Suprapubic skin (tissue), 4 donors: ENCODE results near the gene DCAF15. TPM values are rescaled to one million over a fixed set of nuclear protein-coding genes. Genes with fewer than 3 reads are reported as not detected.
"Not testable (repeated sequence)": the region's sequence is repeated elsewhere in the genome, so short reads cannot be mapped to it uniquely, and the experiment has no call there.

Experiments used
- DNase-seq, 2 donors: peaks; one replicate each; pipeline ENCODE4 v3.0.0-alpha.2; 2019; ENCODE audit warnings: low spot score in 2 of 2
- H3K27ac ChIP-seq: fragments of 200-600 bp; sonication (generic); one replicate; pipeline ENCODE4 v1.5.1; 2019
- H3K27me3 ChIP-seq: fragments of 200-600 bp; sonication (generic); one replicate; pipeline ENCODE4 v1.5.1; 2019
- H3K36me3 ChIP-seq: fragments of 200-600 bp; sonication (generic); one replicate; pipeline ENCODE4 v1.5.1; 2019
- H3K4me1 ChIP-seq: fragments of 200-600 bp; sonication (generic); one replicate; pipeline ENCODE4 v1.5.1; 2019
- H3K4me3 ChIP-seq: fragments of 200-600 bp; sonication (generic); one replicate; pipeline ENCODE4 v1.5.1; 2019; ENCODE audit warnings: mild to moderate bottlenecking
- H3K9me3 ChIP-seq: fragments of 200-600 bp; sonication (generic); one replicate; pipeline ENCODE4 v1.5.1; 2019
- CTCF ChIP-seq, 2 donors: fragments of 200-600 bp in 1 of 2; fragments of 450-650 bp in 1 of 2; sonication (generic) in 1 of 2; IDR thresholded peaks; one replicate each; pipeline ENCODE4 v1.5.1; 2016 to 2019; ENCODE audit warnings: antibody characterized with exemption in 2 of 2, mild to moderate bottlenecking in 1 of 2, moderate library complexity in 1 of 2
- EP300 ChIP-seq: sonication (generic); formaldehyde crosslinking; IDR thresholded peaks from one replicate; pipeline ENCODE4 v1.6.1; 2017; ENCODE audit warnings: antibody characterized with exemption
- POLR2A ChIP-seq, 2 donors: fragments of 450-650 bp; IDR thresholded peaks; one replicate each; pipeline ENCODE4 v1.6.1; 2017; ENCODE audit warnings: antibody characterized with exemption in 2 of 2, mild to moderate bottlenecking in 2 of 2, moderate library complexity in 2 of 2
- POLR2AphosphoS5 ChIP-seq, 3 donors: sonication (generic); formaldehyde crosslinking; IDR thresholded peaks; one replicate each; pipeline ENCODE4 v1.6.1; 2017; ENCODE audit warnings: antibody characterized with exemption in 3 of 3
- WGBS: methylation state at CpG from one replicate; pipeline ENCODE4 v1.1.5; 2018; 5-methylcytosine and 5-hydroxymethylcytosine counted together
- total RNA-seq, 4 donors: library from RNA; depleted of rRNA; stranded (reverse); fragments of >200 nt; gene quantifications; one replicate each; pipeline ENCODE4 v1.1.0, GENCODE V29; 2016

The DCAF15 gene
- total RNA-seq, 4 donors from 2014 or later: 38.3 to 52.3 (median 46.2) TPM

GRCh38 chr19:13918726-13919411 lies 33.4 kb upstream of the DCAF15 start:
- no peak for DNase-seq
- no peaks in the 10 kb centered on the region for H3K27me3 ChIP-seq
- TF ChIP-seq EP300: no peak
- TF ChIP-seq POLR2AphosphoS5 (IDR thresholded peaks at IDR 0.05): no peak
- no peak for TF ChIP-seq POLR2A (IDR thresholded peaks at IDR 0.05)
- TF ChIP-seq CTCF (IDR thresholded peaks at IDR 0.05): no peak
- no peak overlapping the region for H3K4me3 ChIP-seq
- H3K4me1 ChIP-seq: no peaks in the 10 kb centered on the region
- no peaks in the 10 kb centered on the region for H3K9me3 ChIP-seq
- no peak overlapping the region for H3K27ac ChIP-seq
- H3K36me3 ChIP-seq: peaks cover 88% of the 10 kb centered on the region
- 87% methylated on average over 9 of the region's 34 CpGs for WGBS

- WGBS: 100% methylated on average over 2 of the region's 11 CpGs
- TF ChIP-seq POLR2A (IDR thresholded peaks at IDR 0.05) (no peak), POLR2AphosphoS5 (IDR thresholded peaks at IDR 0.05) (no peak), EP300 (no peak), CTCF (IDR thresholded peaks at IDR 0.05) (no peak)
- Histone ChIP-seq H3K4me1 (no peaks in the 10 kb centered on the region), H3K27me3 (no peaks in the 10 kb centered on the region), H3K36me3 (peaks cover 86% of the 10 kb centered on the region), H3K9me3 (no peaks in the 10 kb centered on the region), H3K27ac (no peak overlapping the region), H3K4me3 (no peak overlapping the region)
- DNase-seq: no peak
Measured at GRCh38 chr19:13920524-13920923, 31.8 kb upstream of the DCAF15 start.

GRCh38 chr19:13920940-13921747 lies 31.2 kb upstream of the DCAF15 start:
- no peak overlapping the region for H3K27ac ChIP-seq
- 83% methylated on average over 2 of the region's 2 CpGs for WGBS
- no peak overlapping the region for H3K4me3 ChIP-seq
- no peak for DNase-seq
- TF ChIP-seq POLR2A (IDR thresholded peaks at IDR 0.05) (no peak), POLR2AphosphoS5 (IDR thresholded peaks at IDR 0.05) (no peak), EP300 (no peak), CTCF (IDR thresholded peaks at IDR 0.05) (no peak)
- no peaks in the 10 kb centered on the region for H3K27me3 ChIP-seq
- no peaks in the 10 kb centered on the region for H3K4me1 ChIP-seq
- peaks cover 82% of the 10 kb centered on the region for H3K36me3 ChIP-seq
- no peaks in the 10 kb centered on the region for H3K9me3 ChIP-seq

- H3K4me3 ChIP-seq, H3K9me3 ChIP-seq, H3K27ac ChIP-seq, H3K27me3 ChIP-seq, H3K4me1 ChIP-seq, DNase-seq: not testable (repeated sequence)
- WGBS: 97% methylated on average over 6 of the region's 6 CpGs
- peaks cover 90% of the 10 kb centered on the region for H3K36me3 ChIP-seq
Measured at GRCh38 chr19:13922118-13922517, 30.2 kb upstream of the DCAF15 start.

- H3K4me1 ChIP-seq: no peaks in the 10 kb centered on the region
Measured at GRCh38 chr19:13923194-13923987, 28.9 kb upstream of the DCAF15 start.

More at GRCh38 chr19:13923194-13923987, 28.9 kb upstream of the DCAF15 start:
- no peaks in the 10 kb centered on the region for H3K27me3 ChIP-seq
- 91% methylated on average over 28 of the region's 28 CpGs for WGBS
- TF ChIP-seq POLR2AphosphoS5 (IDR thresholded peaks at IDR 0.05) (no peak), CTCF (IDR thresholded peaks at IDR 0.05) (no peak), POLR2A (IDR thresholded peaks at IDR 0.05) (no peak), EP300 (no peak)
- no peak overlapping the region for H3K4me3 ChIP-seq
- H3K27ac ChIP-seq: no peak overlapping the region
- no peak for DNase-seq
- peaks cover 89% of the 10 kb centered on the region for H3K36me3 ChIP-seq
- H3K9me3 ChIP-seq: no peaks in the 10 kb centered on the region
